AG09309 (cell line): ENCODE data around the gene DCLRE1C.

Experiments
- DNase-seq: peaks from one replicate; pipeline ENCODE4 v3.0.0-alpha.2; 2010; ENCODE audit warnings: low read depth
- H3K4me3 ChIP-seq: 2 replicates; pipeline ENCODE4 v1.5.1; 2011; ENCODE audit warnings: mild to moderate bottlenecking, low read depth, low read length, moderate library complexity; ENCODE audit not compliant: control insufficient read depth
- TF ChIP-seq, protein P1 (sequence below): IDR thresholded peaks from 2 replicates; pipeline ENCODE4 v1.5.1; 2011; ENCODE audit warnings: mild to moderate bottlenecking, low read depth, low read length, inconsistent platforms; ENCODE audit not compliant: insufficient read depth, control insufficient read depth; ENCODE audit errors: missing control alignments

Gene DCLRE1C

DNA sequence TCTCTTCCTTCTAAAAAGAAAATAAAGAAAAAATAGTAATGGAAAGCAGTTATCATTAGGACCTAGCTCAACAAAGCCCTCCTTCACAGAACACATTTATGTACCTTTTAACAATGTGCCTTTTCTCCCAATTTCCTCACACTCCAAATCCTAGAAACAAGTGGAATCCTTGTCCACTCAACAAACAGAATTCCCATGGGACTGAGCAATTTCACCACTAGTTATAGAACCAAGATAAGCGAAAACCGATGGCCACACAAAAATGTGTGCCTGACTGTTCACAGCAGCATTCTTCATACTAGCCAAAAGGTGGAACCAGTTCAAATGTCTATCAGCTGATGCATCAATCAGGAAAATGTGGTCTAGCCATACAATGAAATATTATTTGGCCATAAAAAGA lies 17.3 kb downstream of the DCLRE1C start:
- TF ChIP-seq, protein P1, sequence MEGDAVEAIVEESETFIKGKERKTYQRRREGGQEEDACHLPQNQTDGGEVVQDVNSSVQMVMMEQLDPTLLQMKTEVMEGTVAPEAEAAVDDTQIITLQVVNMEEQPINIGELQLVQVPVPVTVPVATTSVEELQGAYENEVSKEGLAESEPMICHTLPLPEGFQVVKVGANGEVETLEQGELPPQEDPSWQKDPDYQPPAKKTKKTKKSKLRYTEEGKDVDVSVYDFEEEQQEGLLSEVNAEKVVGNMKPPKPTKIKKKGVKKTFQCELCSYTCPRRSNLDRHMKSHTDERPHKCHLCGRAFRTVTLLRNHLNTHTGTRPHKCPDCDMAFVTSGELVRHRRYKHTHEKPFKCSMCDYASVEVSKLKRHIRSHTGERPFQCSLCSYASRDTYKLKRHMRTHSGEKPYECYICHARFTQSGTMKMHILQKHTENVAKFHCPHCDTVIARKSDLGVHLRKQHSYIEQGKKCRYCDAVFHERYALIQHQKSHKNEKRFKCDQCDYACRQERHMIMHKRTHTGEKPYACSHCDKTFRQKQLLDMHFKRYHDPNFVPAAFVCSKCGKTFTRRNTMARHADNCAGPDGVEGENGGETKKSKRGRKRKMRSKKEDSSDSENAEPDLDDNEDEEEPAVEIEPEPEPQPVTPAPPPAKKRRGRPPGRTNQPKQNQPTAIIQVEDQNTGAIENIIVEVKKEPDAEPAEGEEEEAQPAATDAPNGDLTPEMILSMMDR: no peak
- no peak for DNase-seq
- H3K4me3 ChIP-seq: no peak overlapping the region

DNA sequence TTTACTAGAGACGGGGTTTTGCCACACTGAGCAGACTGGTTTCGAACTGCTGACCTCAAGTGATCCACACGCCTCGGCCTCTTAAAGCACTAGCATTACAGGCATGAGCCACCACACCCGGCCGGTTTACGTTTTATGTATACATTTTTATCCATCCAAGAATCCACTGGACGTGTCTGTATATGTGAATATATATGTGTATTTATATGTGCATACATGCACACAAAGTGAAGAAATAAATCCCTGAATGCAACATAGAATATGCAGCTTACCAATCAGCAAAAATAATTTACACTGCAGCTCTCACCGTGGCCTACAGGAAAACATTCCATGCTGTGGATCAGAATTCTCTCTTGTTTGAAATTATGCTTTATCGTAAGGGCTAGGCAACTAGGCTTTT lies 23.3 kb downstream of the DCLRE1C start:
- H3K4me3 ChIP-seq: no peak overlapping the region
- TF ChIP-seq, protein P1: no peak

DNA sequence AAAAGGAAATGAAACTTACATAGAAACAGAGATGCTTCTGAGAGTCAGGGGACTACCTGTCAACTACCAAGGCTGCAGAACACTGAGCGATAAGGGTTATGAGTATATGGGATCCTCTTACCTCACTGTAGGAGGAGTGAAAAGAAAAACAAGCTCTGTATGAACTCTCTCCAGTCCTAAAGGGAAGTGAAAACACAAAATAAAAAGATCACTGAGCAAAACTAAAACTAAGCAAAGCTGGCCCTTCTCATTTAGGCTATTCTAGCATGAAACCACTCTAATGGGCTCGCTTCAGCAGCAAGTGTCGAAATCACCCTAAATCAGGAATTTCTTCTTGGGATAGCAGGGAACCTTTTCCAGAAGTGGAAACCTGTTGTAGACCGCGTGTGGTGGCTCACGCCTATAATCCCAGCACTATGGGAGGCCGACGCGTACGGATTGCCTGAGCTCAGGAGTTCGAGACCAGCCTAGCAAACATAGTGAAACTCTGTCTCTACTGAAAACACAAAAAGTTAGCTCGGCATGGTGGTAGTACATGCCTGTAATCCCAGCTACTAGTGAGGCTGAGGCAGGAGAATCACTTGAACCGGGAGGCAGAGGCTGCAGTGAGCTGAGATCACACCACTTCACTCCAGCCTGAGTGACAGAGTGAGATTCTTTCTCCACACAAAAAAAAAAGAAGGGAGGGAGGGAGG lies 27.0 kb downstream of the DCLRE1C start:
- TF ChIP-seq, protein P1: no peak
- no peak overlapping the region for H3K4me3 ChIP-seq
- DNase-seq: no peak

More for the DNA sequence above, 23.3 kb downstream of the DCLRE1C start:
- DNase-seq: no peak

DNA sequence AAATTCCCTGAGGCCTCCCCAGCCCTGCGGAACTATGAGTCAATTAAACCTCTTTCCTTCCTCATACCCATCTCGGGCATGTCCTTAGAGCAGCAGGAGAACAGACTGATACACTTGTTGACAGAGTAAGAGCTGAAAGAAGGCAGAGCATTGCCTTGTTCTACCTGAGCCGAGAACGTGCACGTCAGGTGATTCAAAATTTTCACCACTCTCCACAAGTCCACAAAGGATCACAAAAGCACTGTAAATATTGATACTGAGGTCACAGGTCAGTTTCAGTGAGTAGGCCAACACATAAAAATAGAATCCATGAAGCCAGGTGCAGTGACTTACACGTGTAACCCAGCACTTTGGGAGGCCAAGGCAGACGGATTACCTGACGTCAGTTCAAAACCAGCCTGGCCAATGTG lies 27.8 kb downstream of the DCLRE1C start:
- DNase-seq: no peak
- no peak overlapping the region for H3K4me3 ChIP-seq
- TF ChIP-seq, protein P1: no peak

DNA sequence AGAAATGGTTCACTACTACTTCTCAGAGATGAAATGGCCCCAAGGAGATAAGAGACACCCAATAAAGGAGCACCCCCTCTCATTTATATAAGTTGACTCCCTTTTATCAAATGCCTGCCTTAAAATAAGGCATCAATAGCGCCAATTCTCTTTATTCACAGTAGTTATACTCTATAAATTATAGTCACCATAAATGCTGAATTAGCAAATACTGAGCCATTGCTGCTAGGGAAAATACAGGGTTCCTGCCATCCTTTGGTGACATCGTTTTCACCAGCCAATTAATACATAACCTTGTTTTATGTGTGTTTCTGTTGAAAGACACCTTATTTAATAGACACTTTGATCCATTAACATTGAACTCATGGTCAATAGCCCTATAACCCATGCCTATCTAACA lies 28.6 kb downstream of the DCLRE1C start:
- no peak for DNase-seq
- TF ChIP-seq, protein P1: no peak
- no peak overlapping the region for H3K4me3 ChIP-seq

DNA sequence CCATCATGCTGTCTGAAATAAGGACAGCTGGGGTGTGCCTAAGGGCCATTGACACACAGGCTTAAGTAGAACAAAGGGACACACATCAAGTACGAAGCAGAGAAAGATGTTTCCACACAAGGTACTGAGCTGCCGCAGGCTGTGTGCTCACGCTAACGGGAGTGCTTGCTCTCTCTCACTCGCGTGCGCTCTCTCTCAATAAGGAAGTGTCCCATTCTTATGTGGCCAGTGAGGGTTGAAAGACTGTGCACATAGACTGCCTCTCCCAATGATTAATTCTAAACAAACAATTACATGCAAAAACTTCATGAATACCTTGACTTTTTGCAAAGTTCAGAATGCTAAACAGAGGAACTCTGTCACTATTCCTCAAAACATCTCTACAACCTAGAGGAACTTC lies 29.9 kb downstream of the DCLRE1C start:
- TF ChIP-seq, protein P1: no peak
- no peak for DNase-seq

More for the DNA sequence above, 29.9 kb downstream of the DCLRE1C start:
- H3K4me3 ChIP-seq: no peak overlapping the region
